Left colon (tissue), 2 donors: Measurements from ENCODE around the gene CFAP46. TPM values are rescaled to one million over a fixed set of nuclear protein-coding genes. Genes with fewer than 3 reads are reported as not detected.
A peak's percentile ranks its signal among the peaks of the same experiment; 100 is the strongest.
"Not testable (repeated sequence)": the region's sequence is repeated elsewhere in the genome, so short reads cannot be mapped to it uniquely, and the experiment has no call there.

Experiments used
- ATAC-seq: fragments of 200-7000 bp; cut with Tn5 transposase; one replicate; pipeline ENCODE4 v1.9.1; 2020; ENCODE audit warnings: mild to moderate bottlenecking, moderate library complexity
- DNase-seq, 2 donors: peaks; one replicate each; pipeline ENCODE4 v3.0.0-alpha.2; 2020
- intact Hi-C, 2 donors: fragments of 100-400 bp; cut with DNase I in 1 of 2; cut with micrococcal nuclease in 1 of 2; formaldehyde crosslinking; loops; one replicate each; pipeline versions ENCODE4 v1.11.2 to v1.14.0; 2022; cut with DNase I, micrococcal nuclease
- total RNA-seq, 2 donors: library from RNA; stranded (reverse); fragmentation: NEBNext Ultra II Directional; extraction: Animal tissue kit (Norgen Biotek cat#: 25700); gene quantifications; one replicate each; pipeline ENCODE4 v1.2.1, GENCODE V29; 2021
- donor health status: DM: no; HTN: no; CAD: no.
- donor health status: DM: yes; HTN: yes; CAD: no.

The CFAP46 gene
- total RNA-seq, 2 donors from 2014 or later = 0.37 TPM; not detected in 1

GRCh38 chr10:132847416-132847777, 95.0 kb downstream of the CFAP46 start:
- DNase-seq (no peak), ATAC-seq (no peak)
- intact Hi-C loops = no loop called here

DNA sequence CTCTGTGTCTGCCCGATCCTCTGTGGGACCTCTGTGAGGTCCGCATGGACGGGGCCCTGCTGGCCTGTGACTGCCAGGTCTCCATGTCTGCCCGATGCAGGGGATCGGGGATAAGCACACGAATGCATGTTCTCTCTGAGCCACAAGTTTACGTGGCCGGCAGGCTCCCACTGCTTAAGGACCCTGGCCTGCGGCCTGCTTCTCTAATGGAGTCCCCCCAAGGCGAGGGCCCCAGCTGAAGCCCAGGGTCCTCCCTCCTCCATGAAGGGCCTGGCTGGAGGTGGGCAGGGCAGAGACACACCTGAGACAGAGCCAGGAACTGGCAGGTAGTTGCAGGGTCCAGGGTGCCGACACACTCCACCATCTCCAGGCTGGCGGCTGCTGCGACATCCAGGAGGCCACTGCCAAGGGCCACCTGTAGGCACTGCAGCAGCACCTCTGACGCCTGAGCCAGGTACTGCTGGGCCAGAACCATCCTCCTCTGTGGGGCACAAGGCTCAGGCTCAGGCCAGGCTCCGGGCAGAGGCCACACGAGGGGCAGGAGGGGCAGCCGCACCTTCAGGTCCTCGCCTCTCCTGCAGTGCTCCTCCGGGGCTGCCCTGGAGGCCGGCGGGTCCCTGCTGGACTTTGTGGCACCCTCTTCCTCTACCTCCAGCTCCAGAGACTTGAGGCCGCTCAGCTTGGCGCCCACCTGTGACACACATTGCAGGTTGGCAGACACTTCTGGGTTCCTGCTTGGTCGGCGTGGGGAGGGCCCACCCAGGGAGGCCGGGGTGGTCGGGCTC, 95.5 kb downstream of the CFAP46 start:
- intact Hi-C loops = no loop called here
- peak in 1 of 2 donors; percentile 8 for DNase-seq
- no peak for ATAC-seq

DNA sequence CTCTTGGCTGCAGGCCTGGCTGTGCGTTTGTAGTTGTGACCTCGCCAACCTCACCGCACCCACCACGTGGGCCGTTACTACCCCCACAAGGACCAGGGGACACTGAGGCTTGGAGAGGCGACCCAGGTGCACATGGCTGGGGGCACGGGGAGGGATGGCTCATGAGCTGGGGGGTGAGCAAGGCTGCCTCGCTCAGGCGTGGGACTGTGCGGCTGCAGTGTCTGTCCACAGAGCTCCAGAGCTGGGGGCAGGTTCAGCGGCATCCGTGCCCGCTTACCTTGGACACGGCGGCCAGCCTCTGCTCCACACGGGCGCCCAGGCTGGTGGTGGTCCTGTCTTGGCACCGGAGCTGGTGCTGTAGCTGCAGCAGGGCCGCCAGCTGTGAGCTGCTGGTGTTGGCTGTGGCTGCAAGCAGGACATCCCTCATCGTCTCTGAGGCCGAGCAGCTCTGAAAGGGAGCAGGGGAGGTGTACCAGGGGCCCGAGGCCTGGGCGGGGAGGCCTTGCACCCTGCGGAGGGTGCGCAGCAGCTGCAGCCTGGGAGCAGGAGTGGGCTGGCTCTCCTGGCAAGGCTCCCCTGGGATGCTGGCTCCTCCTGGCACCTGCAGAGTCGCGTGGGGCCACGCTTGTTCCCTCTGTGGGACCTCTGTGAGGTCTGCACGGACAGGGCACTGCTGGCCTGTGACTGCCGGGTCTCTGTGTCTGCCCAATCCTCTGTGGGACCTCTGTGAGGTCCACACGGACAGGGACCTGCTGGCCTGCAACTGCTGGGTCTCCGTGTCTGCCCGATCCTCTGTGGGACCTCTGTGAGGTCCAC, 96.4 kb downstream of the CFAP46 start:
- intact Hi-C loops = no loop called here
- ATAC-seq (no peak), DNase-seq (peak in 1 of 2 donors; percentile 16)

DNA sequence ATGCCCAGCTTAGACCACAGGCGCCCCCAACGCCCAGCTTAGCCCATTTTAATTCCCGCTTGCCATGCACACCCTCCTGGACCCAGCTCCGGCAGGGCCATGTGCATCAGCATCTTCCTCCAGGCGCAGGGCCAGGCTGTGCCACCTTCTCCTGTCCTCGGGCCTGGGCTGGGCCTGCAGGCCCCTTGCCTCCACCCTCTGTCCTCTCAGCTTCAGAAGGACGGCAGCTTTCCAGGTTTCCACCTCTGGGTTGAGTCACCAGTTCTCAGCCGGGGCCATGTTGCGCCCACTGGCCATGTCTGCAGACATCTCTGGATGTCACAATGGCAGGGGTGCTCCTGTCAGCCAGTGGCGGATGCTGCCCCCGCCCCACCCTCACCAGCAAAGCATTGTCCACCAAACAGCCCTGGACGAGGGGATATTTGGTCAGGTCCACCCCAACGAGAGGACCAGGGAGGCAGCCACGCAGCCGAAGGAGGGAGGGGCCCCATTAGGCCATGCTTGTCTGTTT, 97.3 kb downstream of the CFAP46 start:
- intact Hi-C loops = no loop called here
- no peak for ATAC-seq

DNA sequence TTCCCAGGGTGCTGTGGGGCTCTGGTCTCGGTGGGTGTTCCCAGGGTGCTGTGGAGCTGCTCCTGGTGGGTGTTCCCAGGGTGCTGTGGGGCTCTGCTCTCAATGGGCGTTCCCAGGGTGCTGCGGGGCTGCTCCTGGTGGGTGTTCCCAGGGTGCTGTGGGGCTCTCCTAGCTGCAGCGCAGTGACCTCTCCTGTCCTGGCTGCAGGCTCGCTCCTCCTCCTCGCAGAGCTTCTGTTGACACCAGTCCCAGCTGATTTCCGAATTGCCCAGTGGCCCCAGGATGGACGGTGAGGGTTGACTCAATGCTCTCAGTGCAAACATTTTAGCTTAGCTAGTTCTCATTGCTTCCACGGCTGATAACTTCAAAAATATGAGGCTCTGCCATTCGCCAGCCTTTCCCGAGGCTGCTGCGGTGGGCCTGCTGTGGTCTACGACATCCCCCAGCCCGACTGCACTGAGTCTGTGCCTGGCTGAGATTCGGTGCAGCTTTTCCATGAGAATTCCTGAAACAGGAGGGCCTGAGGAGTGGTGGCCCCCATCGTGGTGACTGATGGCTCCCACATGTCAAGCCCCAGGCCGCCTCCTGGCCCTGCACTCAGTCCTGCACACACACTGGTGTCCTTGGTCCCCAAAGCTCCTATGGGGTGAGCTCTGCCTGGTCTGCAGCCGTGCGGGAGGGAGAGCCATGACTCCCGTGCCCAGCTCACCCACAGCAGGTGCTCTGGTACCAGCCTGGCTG, 98.1 kb downstream of the CFAP46 start:
- ATAC-seq = no peak
- intact Hi-C loops = no loop called here
- DNase-seq = no peak

More for the DNA sequence above, 97.3 kb downstream of the CFAP46 start:
- DNase-seq = no peak

DNA sequence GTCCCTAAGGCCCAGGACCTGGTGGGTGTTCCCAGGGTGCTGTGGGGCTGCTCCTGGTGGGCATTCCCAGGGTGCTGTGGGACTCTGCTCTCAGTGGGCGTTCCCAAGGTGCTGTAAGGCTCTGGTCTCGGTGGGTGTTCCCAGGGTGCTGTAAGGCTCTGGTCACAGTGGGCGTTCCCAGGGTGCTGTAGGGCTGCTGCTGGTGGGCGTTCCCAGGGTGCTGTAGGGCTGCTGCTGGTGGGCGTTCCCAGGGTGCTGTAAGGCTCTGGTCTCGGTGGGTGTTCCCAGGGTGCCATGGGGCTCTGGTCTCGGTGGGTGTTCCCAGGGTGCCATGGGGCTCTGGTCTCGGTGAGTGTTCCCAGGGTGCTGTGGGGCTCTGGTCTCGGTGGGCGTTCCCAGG, 99.1 kb downstream of the CFAP46 start:
- ATAC-seq, intact Hi-C loops, DNase-seq: not testable (repeated sequence)

GRCh38 chr10:132842397-132842796, 100.0 kb downstream of the CFAP46 start:
- intact Hi-C loops = no loop called here
- ATAC-seq = no peak

GRCh38 chr10:132841615-132841975, 100.8 kb downstream of the CFAP46 start:
- DNase-seq (no peak), ATAC-seq (no peak)
- intact Hi-C loops = no loop called here

More at GRCh38 chr10:132842397-132842796, 100.0 kb downstream of the CFAP46 start:
- no peak for DNase-seq

GRCh38 chr10:132840698-132841614, 101.4 kb downstream of the CFAP46 start:
- no peak for DNase-seq
- ATAC-seq = no peak
- intact Hi-C loops = no loop called here

DNA sequence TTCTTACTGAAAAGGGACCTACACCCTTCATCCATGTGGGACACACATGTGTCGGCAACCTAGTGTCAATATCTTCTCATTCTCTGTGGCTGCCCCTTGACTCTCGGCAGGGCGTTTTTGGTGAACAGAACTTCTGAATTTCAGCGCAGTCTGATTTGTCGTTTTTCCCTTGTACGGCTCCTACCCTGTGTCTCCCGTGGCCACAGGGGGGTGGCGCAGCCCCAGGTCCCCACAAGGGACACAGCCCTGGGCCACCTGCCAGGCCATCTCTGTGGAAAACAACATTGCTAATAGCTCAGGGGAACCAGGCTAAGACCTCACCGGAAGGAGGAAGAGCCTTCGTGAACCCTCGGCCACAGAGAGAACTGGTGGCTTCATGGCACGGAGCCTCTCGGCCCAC, 103.3 kb downstream of the CFAP46 start:
- DNase-seq (no peak), ATAC-seq (no peak)
- intact Hi-C loops = loop anchor here in 1 of 2 donors (10.0 kb wide), 1 partner anchor 286 kb away; no protein-coding TSS in a partner anchor

- intact Hi-C loops = loop anchor here in 1 of 2 donors (10.0 kb wide), 1 partner anchor 286 kb away; no protein-coding TSS in a partner anchor
- DNase-seq (no peak), ATAC-seq (no peak)
Measured at GRCh38 chr10:132838346-132838970, 103.9 kb downstream of the CFAP46 start.

- DNase-seq (peak in 1 of 2 donors; percentile 16), ATAC-seq (no peak)
- intact Hi-C loops = loop anchor here in 1 of 2 donors (10.0 kb wide), 1 partner anchor 287 kb away; no protein-coding TSS in a partner anchor
Measured at GRCh38 chr10:132837905-132838304, 104.5 kb downstream of the CFAP46 start.

GRCh38 chr10:132836832-132837540, 105.4 kb downstream of the CFAP46 start:
- intact Hi-C loops = loop anchor here in 1 of 2 donors (10.0 kb wide), 1 partner anchor 288 kb away; no protein-coding TSS in a partner anchor
- peak; percentile 21 to 24 for DNase-seq

DNA sequence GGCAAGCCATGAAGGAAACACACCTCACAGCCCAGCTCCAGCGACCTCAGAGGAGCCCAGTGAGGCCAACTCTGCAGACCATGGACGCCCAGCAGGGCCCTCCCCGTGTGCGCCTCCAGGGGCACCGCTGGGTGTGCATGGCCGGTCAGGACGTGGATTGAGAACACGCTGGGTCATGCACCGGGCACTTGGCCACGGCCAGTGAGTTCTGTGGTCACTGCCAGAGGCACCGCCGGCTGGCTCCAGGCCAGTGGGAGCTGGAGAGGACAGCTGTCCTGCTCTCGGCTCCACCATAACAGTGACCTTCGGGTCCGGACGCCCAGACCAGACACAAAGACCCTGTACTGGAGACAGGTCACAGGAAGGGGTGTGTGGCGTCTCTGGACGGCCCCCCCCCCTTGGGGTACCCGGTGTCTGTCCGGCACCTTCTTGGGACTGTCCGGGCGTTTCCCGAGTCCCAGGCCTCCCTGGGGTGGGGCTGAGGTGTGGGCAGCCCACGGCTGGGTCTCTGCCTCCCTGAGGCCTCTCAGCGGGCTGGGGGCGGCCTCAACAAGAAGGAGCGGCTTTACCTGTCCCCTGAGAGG, 106.0 kb downstream of the CFAP46 start:
- DNase-seq = peak in 1 of 2 donors; percentile 20
- intact Hi-C loops = loop anchor here in 1 of 2 donors (10.0 kb wide), 1 partner anchor 288 kb away; no protein-coding TSS in a partner anchor
- ATAC-seq = no peak

More at GRCh38 chr10:132836832-132837540, 105.4 kb downstream of the CFAP46 start:
- ATAC-seq = peak; percentile 34

DNA sequence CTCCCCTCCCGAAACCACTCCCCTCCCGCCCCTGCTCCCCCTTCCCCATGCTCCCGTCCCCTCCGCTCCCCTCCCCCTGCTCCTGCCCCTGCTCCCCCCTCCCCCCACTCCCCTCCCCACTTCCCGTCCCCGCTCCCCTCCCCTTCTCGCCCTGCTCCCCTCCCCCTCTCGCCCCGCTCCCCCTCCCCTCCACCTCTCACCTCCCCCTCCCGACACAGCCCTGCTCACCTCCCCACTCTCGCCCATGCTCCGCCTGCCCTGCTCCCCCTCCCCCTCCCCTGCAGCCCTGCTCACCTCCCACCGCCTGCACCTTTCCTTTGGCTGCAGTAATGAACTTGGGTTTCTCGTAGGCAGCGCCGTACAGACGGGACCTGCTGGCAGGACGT, 106.5 kb downstream of the CFAP46 start:
- no peak for ATAC-seq
- intact Hi-C loops = loop anchor here in 1 of 2 donors (10.0 kb wide), 1 partner anchor 289 kb away; no protein-coding TSS in a partner anchor
- no peak for DNase-seq
